HepG2 (cell line): ENCODE data around the gene COL9A3. TPM values are rescaled to one million over a fixed set of nuclear protein-coding genes. Genes with fewer than 3 reads are reported as not detected.

Experiments used
- BRD4 ChIP-seq: sonication (generic); formaldehyde crosslinking; IDR thresholded peaks from 2 replicates; pipeline ENCODE4 v1.4.0; 2020; ENCODE audit warnings: missing genetic modification reagents
- KDM1A ChIP-seq: IDR thresholded peaks from 2 replicates; pipeline ENCODE4 v1.6.1; 2016; ENCODE audit warnings: missing compliant biosample characterization
- KMT2B ChIP-seq: IDR thresholded peaks from 2 replicates; pipeline ENCODE4 v1.6.1; 2016; ENCODE audit warnings: missing genetic modification reagents, missing compliant biosample characterization
- NFAT5 ChIP-seq: sonication (generic); formaldehyde crosslinking; IDR thresholded peaks from 2 replicates; pipeline ENCODE4 v1.4.0; 2020; ENCODE audit warnings: missing genetic modification reagents
- SMAD9 ChIP-seq: sonication (generic); formaldehyde crosslinking; IDR thresholded peaks from 2 replicates; pipeline ENCODE4 v1.5.1; 2020; ENCODE audit warnings: mild to moderate bottlenecking, missing genetic modification reagents
- ZBTB46 ChIP-seq: sonication (generic); formaldehyde crosslinking; IDR thresholded peaks from 2 replicates; pipeline ENCODE4 v1.4.0; 2020; ENCODE audit warnings: mild to moderate bottlenecking, missing genetic modification reagents, borderline replicate concordance
- ZNF567 ChIP-seq: sonication (generic); formaldehyde crosslinking; IDR thresholded peaks from 2 replicates; pipeline ENCODE4 v1.8.1; 2023; ENCODE audit warnings: mild to moderate bottlenecking, missing genetic modification reagents, borderline replicate concordance
- ZNF615 ChIP-seq: sonication (generic); formaldehyde crosslinking; IDR thresholded peaks from 2 replicates; pipeline ENCODE4 v1.5.0; 2020; ENCODE audit warnings: mild to moderate bottlenecking, missing genetic modification reagents, borderline replicate concordance
- ZNF691 ChIP-seq: sonication (generic); formaldehyde crosslinking; IDR thresholded peaks from 2 replicates; pipeline ENCODE4 v1.4.0; 2020; ENCODE audit warnings: missing genetic modification reagents, low read depth, mild to moderate bottlenecking, borderline replicate concordance
- polyA plus RNA-seq, 8 experiments: library from polyadenylated mRNA; depleted of rRNA in 3 of 8; stranded (reverse) in 7 of 8; unstranded in 1 of 8; fragments of >200 nt; fragmentation: Illumina TruSeq in 4 of 8; extraction: Trizol in 4 of 8; gene quantifications; 2 replicates each; pipeline versions ENCODE4 v1.2.1 to v1.2.3, GENCODE V29; 2011 to 2016; ENCODE audit warnings: low read depth in 4 of 8, missing spikeins in 1 of 8, mixed read lengths in 1 of 8; ENCODE audit not compliant: insufficient read depth in 1 of 8
- total RNA-seq, 5 experiments: library from RNA; depleted of rRNA; stranded (reverse); fragments of >200 nt; fragmentation: Illumina TruSeq; extraction: Trizol; gene quantifications; 2 replicates each; pipeline ENCODE4 v1.2.3, GENCODE V29; 2016; ENCODE audit warnings: low read depth in 1 of 5
- TF ChIP-seq, protein P1 (sequence below): sonication (generic); formaldehyde crosslinking; IDR thresholded peaks from 2 replicates; pipeline ENCODE4 v1.5.1; 2020; ENCODE audit warnings: mild to moderate bottlenecking, missing genetic modification reagents, borderline replicate concordance

The COL9A3 gene
- total and polyA plus RNA-seq, 2 of the 13 experiments (the other 11 are each of a cell fraction or from before 2014, with no cell fraction given): 155 to 204 TPM

DNA sequence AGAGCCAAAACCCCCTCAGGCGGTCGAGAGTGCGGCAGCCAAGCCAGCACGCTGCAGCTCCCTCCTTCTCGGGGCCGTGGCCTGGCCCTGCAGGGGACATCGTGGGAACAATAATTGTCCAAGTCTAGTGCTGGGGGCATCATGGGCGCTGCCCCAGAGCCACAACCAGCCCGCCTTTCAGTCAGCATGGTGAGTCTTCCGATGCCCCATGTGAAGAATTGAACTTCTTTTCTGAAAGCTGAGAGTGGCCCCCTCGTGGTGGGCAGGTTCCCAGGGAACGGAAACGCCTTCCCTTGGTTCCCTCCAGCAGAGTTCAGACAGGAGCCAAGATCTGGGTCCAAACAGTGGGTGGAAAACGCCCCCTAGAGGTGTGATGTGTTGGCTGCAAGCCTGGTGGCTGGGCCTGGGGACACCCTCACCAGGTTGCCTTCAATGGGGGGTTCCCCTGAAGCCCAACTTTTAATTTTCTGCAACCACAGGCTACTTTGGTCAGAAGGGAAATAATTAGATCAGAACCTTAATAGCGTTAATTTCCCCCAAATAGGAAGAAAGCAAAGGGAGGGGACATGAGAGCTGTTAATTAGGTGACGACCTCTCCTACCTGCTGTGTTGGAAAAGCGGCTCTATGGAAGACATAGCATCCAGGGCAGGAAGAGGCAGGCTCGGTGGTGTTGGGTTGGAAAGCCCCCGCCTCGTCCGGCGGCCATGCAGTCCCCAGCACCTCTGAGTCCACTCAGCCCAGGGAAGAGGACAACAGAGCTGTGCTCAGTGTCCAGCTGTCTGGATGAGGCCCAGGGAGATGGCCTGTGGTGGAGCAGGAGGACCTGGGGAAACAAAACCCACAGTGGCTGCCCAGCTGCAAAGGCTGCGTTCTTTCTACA lies 25.3 kb upstream of the COL9A3 start (continued):
- TF ChIP-seq, protein P1, sequence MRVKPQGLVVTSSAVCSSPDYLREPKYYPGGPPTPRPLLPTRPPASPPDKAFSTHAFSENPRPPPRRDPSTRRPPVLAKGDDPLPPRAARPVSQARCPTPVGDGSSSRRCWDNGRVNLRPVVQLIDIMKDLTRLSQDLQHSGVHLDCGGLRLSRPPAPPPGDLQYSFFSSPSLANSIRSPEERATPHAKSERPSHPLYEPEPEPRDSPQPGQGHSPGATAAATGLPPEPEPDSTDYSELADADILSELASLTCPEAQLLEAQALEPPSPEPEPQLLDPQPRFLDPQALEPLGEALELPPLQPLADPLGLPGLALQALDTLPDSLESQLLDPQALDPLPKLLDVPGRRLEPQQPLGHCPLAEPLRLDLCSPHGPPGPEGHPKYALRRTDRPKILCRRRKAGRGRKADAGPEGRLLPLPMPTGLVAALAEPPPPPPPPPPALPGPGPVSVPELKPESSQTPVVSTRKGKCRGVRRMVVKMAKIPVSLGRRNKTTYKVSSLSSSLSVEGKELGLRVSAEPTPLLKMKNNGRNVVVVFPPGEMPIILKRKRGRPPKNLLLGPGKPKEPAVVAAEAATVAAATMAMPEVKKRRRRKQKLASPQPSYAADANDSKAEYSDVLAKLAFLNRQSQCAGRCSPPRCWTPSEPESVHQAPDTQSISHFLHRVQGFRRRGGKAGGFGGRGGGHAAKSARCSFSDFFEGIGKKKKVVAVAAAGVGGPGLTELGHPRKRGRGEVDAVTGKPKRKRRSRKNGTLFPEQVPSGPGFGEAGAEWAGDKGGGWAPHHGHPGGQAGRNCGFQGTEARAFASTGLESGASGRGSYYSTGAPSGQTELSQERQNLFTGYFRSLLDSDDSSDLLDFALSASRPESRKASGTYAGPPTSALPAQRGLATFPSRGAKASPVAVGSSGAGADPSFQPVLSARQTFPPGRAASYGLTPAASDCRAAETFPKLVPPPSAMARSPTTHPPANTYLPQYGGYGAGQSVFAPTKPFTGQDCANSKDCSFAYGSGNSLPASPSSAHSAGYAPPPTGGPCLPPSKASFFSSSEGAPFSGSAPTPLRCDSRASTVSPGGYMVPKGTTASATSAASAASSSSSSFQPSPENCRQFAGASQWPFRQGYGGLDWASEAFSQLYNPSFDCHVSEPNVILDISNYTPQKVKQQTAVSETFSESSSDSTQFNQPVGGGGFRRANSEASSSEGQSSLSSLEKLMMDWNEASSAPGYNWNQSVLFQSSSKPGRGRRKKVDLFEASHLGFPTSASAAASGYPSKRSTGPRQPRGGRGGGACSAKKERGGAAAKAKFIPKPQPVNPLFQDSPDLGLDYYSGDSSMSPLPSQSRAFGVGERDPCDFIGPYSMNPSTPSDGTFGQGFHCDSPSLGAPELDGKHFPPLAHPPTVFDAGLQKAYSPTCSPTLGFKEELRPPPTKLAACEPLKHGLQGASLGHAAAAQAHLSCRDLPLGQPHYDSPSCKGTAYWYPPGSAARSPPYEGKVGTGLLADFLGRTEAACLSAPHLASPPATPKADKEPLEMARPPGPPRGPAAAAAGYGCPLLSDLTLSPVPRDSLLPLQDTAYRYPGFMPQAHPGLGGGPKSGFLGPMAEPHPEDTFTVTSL (CRISPR knock-in tag): no peak
- TF ChIP-seq ZBTB46 (CRISPR knock-in tag): no peak
- no peak for TF ChIP-seq KDM1A (CRISPR knock-in tag)
- peak; percentile 64; the same call in 1 of the 2 replicates for TF ChIP-seq ZNF691 (CRISPR knock-in tag)
- no peak for TF ChIP-seq NFAT5
- TF ChIP-seq BRD4: no peak; the same call in 1 of the 2 replicates
- peak; percentile 94 for TF ChIP-seq SMAD9 (CRISPR knock-in tag)
- TF ChIP-seq ZNF567: 0 out of 2 replicates have a peak, but pooled peaks have one; percentile 28
- peak; percentile 66; the same call in 1 of the 2 replicates for TF ChIP-seq KMT2B (CRISPR knock-in tag)
- TF ChIP-seq ZNF615 (CRISPR knock-in tag): no peak
